HepG2 (cell line): ENCODE results near the gene PAK1.

ENCODE experiments used
- CTCF ChIP-seq: sonication (generic); formaldehyde crosslinking; IDR thresholded peaks from 2 replicates; pipeline ENCODE4 v1.5.0; 2020; ENCODE audit warnings: mild to moderate bottlenecking, missing genetic modification reagents, moderate library complexity
- E2F1 ChIP-seq: sonication (generic); formaldehyde crosslinking; IDR thresholded peaks from 2 replicates; pipeline ENCODE4 v1.5.0; 2020; ENCODE audit warnings: missing genetic modification reagents
- JUND ChIP-seq: sonication (generic); formaldehyde crosslinking; IDR thresholded peaks from 2 replicates; pipeline ENCODE4 v1.8.0; 2022; ENCODE audit warnings: mild to moderate bottlenecking, missing genetic modification reagents
- RFX3 ChIP-seq: IDR thresholded peaks from 2 replicates; pipeline ENCODE4 v1.6.1; 2016; ENCODE audit warnings: missing biosample characterization, missing genetic modification reagents
- THRA ChIP-seq: sonication (generic); formaldehyde crosslinking; IDR thresholded peaks from 2 replicates; pipeline ENCODE4 v1.4.0; 2020; ENCODE audit warnings: missing genetic modification reagents, borderline replicate concordance
- ZBTB26 ChIP-seq: IDR thresholded peaks from 2 replicates; pipeline ENCODE4 v1.6.1; 2016; ENCODE audit warnings: missing compliant biosample characterization, missing genetic modification reagents, borderline replicate concordance
- ZSCAN29 ChIP-seq: sonication (generic); formaldehyde crosslinking; conservative IDR thresholded peaks from 2 replicates; pipeline ENCODE4 v1.4.0; 2020; ENCODE audit warnings: mild to moderate bottlenecking, missing genetic modification reagents

- TF ChIP-seq JUND (CRISPR knock-in tag) (no peak), CTCF (CRISPR knock-in tag) (no peak), RFX3 (CRISPR knock-in tag) (no peak), THRA (CRISPR knock-in tag) (no peak), E2F1 (no peak), ZSCAN29 (CRISPR knock-in tag) (no peak), ZBTB26 (CRISPR knock-in tag) (no peak)
Measured at GRCh38 chr11:77324508-77324907, 149.4 kb downstream of the PAK1 start.
